ENCODE data around the gene MLANA. TPM values are rescaled to one million over a fixed set of nuclear protein-coding genes. Genes with fewer than 3 reads are reported as not detected.

MLANA gene
- total RNA-seq, 1 experiment from 2014 or later = not detected

GRCh38 chr9:5941214-5941613 is 50.5 kb downstream of the MLANA start:
- in situ Hi-C loops (cut with HindIII; ENCODE audit: low pct_unique_long_range_greater_than_20kb, low sequenced_read_pairs) = no loop called here
- no peak for DNase-seq (ENCODE audit: low read depth)

- no peak for DNase-seq (ENCODE audit: low read depth)
- in situ Hi-C loops (cut with HindIII; ENCODE audit: low pct_unique_long_range_greater_than_20kb, low sequenced_read_pairs) = no loop called here
Measured at GRCh38 chr9:5945112-5945511, 54.4 kb downstream of the MLANA start.

GRCh38 chr9:5947912-5948311 is 57.2 kb downstream of the MLANA start:
- in situ Hi-C loops (cut with HindIII; ENCODE audit: low pct_unique_long_range_greater_than_20kb, low sequenced_read_pairs) = no loop called here
- DNase-seq (ENCODE audit: low read depth) = no peak

- in situ Hi-C loops (cut with HindIII; ENCODE audit: low pct_unique_long_range_greater_than_20kb, low sequenced_read_pairs) = no loop called here
- DNase-seq (ENCODE audit: low read depth) = peak; percentile 11
Measured at GRCh38 chr9:5949103-5949699, 58.5 kb downstream of the MLANA start.

- DNase-seq (ENCODE audit: low read depth) = no peak
- in situ Hi-C loops (cut with HindIII; ENCODE audit: low pct_unique_long_range_greater_than_20kb, low sequenced_read_pairs) = no loop called here
Measured at GRCh38 chr9:5950261-5950660, 59.6 kb downstream of the MLANA start.

GRCh38 chr9:5951686-5952211 is 61.1 kb downstream of the MLANA start:
- in situ Hi-C loops (cut with HindIII; ENCODE audit: low pct_unique_long_range_greater_than_20kb, low sequenced_read_pairs) = no loop called here
- DNase-seq (ENCODE audit: low read depth) = no peak

GRCh38 chr9:5953743-5954707 is 63.3 kb downstream of the MLANA start:
- in situ Hi-C loops (cut with HindIII; ENCODE audit: low pct_unique_long_range_greater_than_20kb, low sequenced_read_pairs) = no loop called here
- DNase-seq (ENCODE audit: low read depth) = peak; percentile 50

- DNase-seq (ENCODE audit: low read depth) = no peak
- in situ Hi-C loops (cut with HindIII; ENCODE audit: low pct_unique_long_range_greater_than_20kb, low sequenced_read_pairs) = no loop called here
Measured at GRCh38 chr9:5957166-5957565, 66.5 kb downstream of the MLANA start.

- no peak for DNase-seq (ENCODE audit: low read depth)
- in situ Hi-C loops (cut with HindIII; ENCODE audit: low pct_unique_long_range_greater_than_20kb, low sequenced_read_pairs) = no loop called here
Measured at GRCh38 chr9:5958273-5958672, 67.6 kb downstream of the MLANA start.

Other genes starting within 250 kb of the MLANA start
- gene ERMP1, start 57.8 kb upstream of the MLANA start, total RNA-seq (2014; rRNA removed; shearing (Covaris generic); ENCODE audit: low replicate concordance) = 12.6 and 16.3 TPM in 2 replicates
- gene RANBP6, start 124.7 kb downstream of the MLANA start, total RNA-seq (2014; rRNA removed; shearing (Covaris generic); ENCODE audit: low replicate concordance) = 4.6 and 5.6 TPM in 2 replicates